Hepatocyte (in vitro differentiated cells): ENCODE results near the gene ENOX1.

Experiments
- CTCF ChIP-seq: fragments of 200-600 bp; sonication (generic); IDR thresholded peaks from 2 replicates; pipeline ENCODE4 v1.5.1; 2016; ENCODE audit warnings: antibody characterized with exemption, mild to moderate bottlenecking; ENCODE audit not compliant: poor library complexity
- EZH2 ChIP-seq: fragments of 200-600 bp; sonication (generic); IDR thresholded peaks from 2 replicates; pipeline ENCODE4 v1.6.1; 2016; ENCODE audit warnings: antibody characterized with exemption, mild to moderate bottlenecking, borderline replicate concordance
- EZH2phosphoT487 ChIP-seq: fragments of 200-600 bp; sonication (generic); IDR thresholded peaks from one replicate; pipeline ENCODE4 v1.6.1; 2018; ENCODE audit warnings: antibody characterized with exemption, mild to moderate bottlenecking, low read depth, moderate library complexity; ENCODE audit not compliant: unreplicated experiment, severe bottlenecking

DNA sequence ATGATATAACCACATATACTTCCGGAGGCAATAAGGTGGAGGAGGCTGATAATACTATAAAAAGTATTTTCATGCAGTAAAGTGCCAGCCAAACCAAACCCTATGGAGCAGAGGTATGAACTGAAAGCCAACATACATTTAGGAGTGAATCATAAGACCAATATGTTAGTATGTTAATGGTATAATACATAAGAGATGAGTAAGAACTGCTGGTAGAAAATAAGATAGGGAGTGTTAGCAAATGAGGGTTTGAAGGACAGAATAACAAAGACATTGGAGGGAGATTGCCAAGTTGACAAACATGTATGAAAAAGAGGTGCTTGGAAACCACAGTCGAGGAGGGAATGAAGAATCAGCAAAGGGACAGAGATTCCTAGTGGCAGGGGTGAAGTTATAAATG is 10.8 kb downstream of the ENOX1 start:
- TF ChIP-seq CTCF (no peak), EZH2 (no peak), EZH2phosphoT487 (no peak)
